GM23338 (cell line): Measurements from ENCODE around the gene CBX2. TPM values are rescaled to one million over a fixed set of nuclear protein-coding genes. Genes with fewer than 3 reads are reported as not detected.

Source experiments
- ATAC-seq: fragments of 200-7000 bp; cut with Tn5 transposase; 3 replicates; pipeline ENCODE4 v1.9.1; 2020
- DNase-seq: peaks from one replicate; pipeline ENCODE4 v3.0.0-alpha.2; 2015; ENCODE audit warnings: low spot score
- H2AFZ ChIP-seq: fragments of 200-600 bp; sonication (generic); 2 replicates; pipeline ENCODE4 v1.8.0; 2016; ENCODE audit warnings: antibody characterized with exemption, mild to moderate bottlenecking, moderate library complexity
- H3F3A ChIP-seq: fragments of 200-600 bp; sonication (generic); replicated peaks from 2 replicates; pipeline ENCODE4 v1.8.0; 2017; ENCODE audit warnings: antibody characterized with exemption, mixed run types, low read depth
- H3K27ac ChIP-seq: fragments of 200-600 bp; sonication (generic); 2 replicates; pipeline ENCODE4 v1.6.1; 2016; ENCODE audit warnings: low read depth
- H3K27me3 ChIP-seq: fragments of 200-600 bp; sonication (generic); 2 replicates; pipeline ENCODE4 v1.8.0; 2016; ENCODE audit warnings: mild to moderate bottlenecking, mixed run types, moderate library complexity; ENCODE audit not compliant: insufficient read depth
- H3K36me3 ChIP-seq: fragments of 200-600 bp; sonication (generic); 2 replicates; pipeline ENCODE4 v1.8.0; 2016; ENCODE audit warnings: mild to moderate bottlenecking; ENCODE audit not compliant: insufficient read depth
- H3K4me1 ChIP-seq: fragments of 200-600 bp; sonication (generic); 2 replicates; pipeline ENCODE4 v1.8.0; 2016; ENCODE audit warnings: mild to moderate bottlenecking, moderate library complexity; ENCODE audit not compliant: insufficient read depth
- H3K4me2 ChIP-seq: fragments of 200-600 bp; sonication (generic); 2 replicates; pipeline ENCODE4 v1.7.1; 2017; ENCODE audit warnings: mixed run types
- H3K4me3 ChIP-seq: fragments of 200-600 bp; sonication (generic); 2 replicates; pipeline ENCODE4 v1.6.1; 2016; ENCODE audit warnings: mixed run types
- H3K79me2 ChIP-seq: fragments of 200-600 bp; sonication (generic); replicated peaks from 2 replicates; pipeline ENCODE4 v1.8.0; 2017; ENCODE audit warnings: mild to moderate bottlenecking; ENCODE audit not compliant: insufficient read depth
- H3K9me2 ChIP-seq: fragments of 200-600 bp; sonication (generic); 2 replicates; pipeline ENCODE4 v1.8.0; 2017; ENCODE audit not compliant: insufficient read depth
- H4K20me1 ChIP-seq: fragments of 200-600 bp; sonication (generic); replicated peaks from 2 replicates; pipeline ENCODE4 v1.8.0; 2017; ENCODE audit warnings: mild to moderate bottlenecking; ENCODE audit not compliant: insufficient read depth
- H3K27ac Mint-ChIP-seq: 2 replicates; pipeline ENCODE4 v1.8.0; 2020; ENCODE audit warnings: inconsistent platforms, mild to moderate bottlenecking, moderate library complexity, mixed read lengths
- H3K27me3 Mint-ChIP-seq: 3 replicates; pipeline ENCODE4 v1.8.0; 2022; ENCODE audit warnings: low read depth, mild to moderate bottlenecking, moderate library complexity, mixed read lengths, inconsistent platforms; ENCODE audit not compliant: insufficient read depth, poor library complexity
- H3K36me3 Mint-ChIP-seq: 3 replicates; pipeline ENCODE4 v1.8.0; 2021; ENCODE audit warnings: low read depth, mild to moderate bottlenecking, inconsistent platforms, moderate library complexity, mixed read lengths
- H3K4me1 Mint-ChIP-seq: 3 replicates; pipeline ENCODE4 v1.8.0; 2020; ENCODE audit warnings: mild to moderate bottlenecking, inconsistent platforms, mixed read lengths
- H3K4me3 Mint-ChIP-seq: 3 replicates; pipeline ENCODE4 v1.8.0; 2021; ENCODE audit warnings: moderate library complexity, mild to moderate bottlenecking, inconsistent platforms, mixed read lengths
- H3K9me3 Mint-ChIP-seq: 3 replicates; pipeline ENCODE4 v1.8.0; 2020; ENCODE audit warnings: moderate library complexity, mild to moderate bottlenecking, inconsistent platforms, mixed read lengths
- NANOG ChIP-seq: IDR thresholded peaks from 2 replicates; pipeline ENCODE4 v1.6.1; 2016; ENCODE audit warnings: antibody characterized with exemption, borderline replicate concordance
- POLR2AphosphoS5 ChIP-seq: IDR thresholded peaks from 2 replicates; pipeline ENCODE4 v1.6.1; 2016; ENCODE audit warnings: antibody characterized with exemption, low read depth
- ZNF331 ChIP-seq: fragments of 250-450 bp; sonication (Bioruptor Pico); IDR thresholded peaks from 2 replicates; pipeline ENCODE4 v1.5.0; 2020; ENCODE audit warnings: low read depth, mild to moderate bottlenecking, moderate library complexity
- ZNF462 ChIP-seq: fragments of 250-450 bp; sonication (Bioruptor Pico); IDR thresholded peaks from 2 replicates; pipeline ENCODE4 v1.5.0; 2020; ENCODE audit warnings: mild to moderate bottlenecking, moderate library complexity
- polyA plus RNA-seq: library from polyadenylated mRNA; unstranded; fragments of >200 nt; fragmentation: Nextera tagmentation; extraction: Ambion mirVana; gene quantifications from 2 replicates; pipeline ENCODE4 v1.2.1, GENCODE V29; 2016
- total RNA-seq: library from RNA; depleted of rRNA; stranded (reverse); fragments of >200 nt; shearing (Covaris generic); gene quantifications from 2 replicates; pipeline ENCODE4 v1.2.3, GENCODE V29; 2014

The CBX2 gene
- total and polyA plus RNA-seq, 2 experiments from 2014 or later, result 26.6 to 114 TPM

GRCh38 chr17:79785017-79785899, 7.3 kb downstream of the CBX2 start:
- no peak overlapping the region for H3K27ac Mint-ChIP-seq
- H3K36me3 ChIP-seq, result peaks cover 7% of the 10 kb centered on the region
- peaks cover 44% of the 10 kb centered on the region for H4K20me1 ChIP-seq
- H3K9me3 Mint-ChIP-seq, result no peaks in the 10 kb centered on the region
- H3K27me3 Mint-ChIP-seq, result peaks cover 69% of the 10 kb centered on the region
- no peak overlapping the region for H3K4me2 ChIP-seq
- H3K27me3 ChIP-seq, result peaks cover 35% of the 10 kb centered on the region
- peaks cover 57% of the 10 kb centered on the region for H3K4me1 Mint-ChIP-seq
- peaks cover 28% of the 10 kb centered on the region for H3K4me1 ChIP-seq
- H3K4me3 Mint-ChIP-seq, result no peak overlapping the region
- H3F3A ChIP-seq, result peaks cover 31% of the 10 kb centered on the region
- no peak overlapping the region for H3K4me3 ChIP-seq
- H3K9me2 ChIP-seq, result no peaks in the 10 kb centered on the region
- peaks cover 13% of the 10 kb centered on the region for H3K79me2 ChIP-seq
- H2AFZ ChIP-seq, result no peak overlapping the region
- TF ChIP-seq NANOG (no peak), ZNF331 (CRISPR knock-in tag) (no peak), ZNF462 (CRISPR knock-in tag) (no peak), POLR2AphosphoS5 (peak; percentile 16; the same call in 1 of the 2 replicates)
- H3K27ac ChIP-seq, result no peak overlapping the region
- H3K36me3 Mint-ChIP-seq, result peaks cover 54% of the 10 kb centered on the region
- no peak for ATAC-seq
- no peak for DNase-seq
